NCI-H1048 (cell line): ENCODE data around the gene LCE1F.

Experiments
- DNase-seq: peaks from one replicate; lab custom pipeline; 2025; lab: John Stamatoyannopoulos, UW

The LCE1F gene

DNA sequence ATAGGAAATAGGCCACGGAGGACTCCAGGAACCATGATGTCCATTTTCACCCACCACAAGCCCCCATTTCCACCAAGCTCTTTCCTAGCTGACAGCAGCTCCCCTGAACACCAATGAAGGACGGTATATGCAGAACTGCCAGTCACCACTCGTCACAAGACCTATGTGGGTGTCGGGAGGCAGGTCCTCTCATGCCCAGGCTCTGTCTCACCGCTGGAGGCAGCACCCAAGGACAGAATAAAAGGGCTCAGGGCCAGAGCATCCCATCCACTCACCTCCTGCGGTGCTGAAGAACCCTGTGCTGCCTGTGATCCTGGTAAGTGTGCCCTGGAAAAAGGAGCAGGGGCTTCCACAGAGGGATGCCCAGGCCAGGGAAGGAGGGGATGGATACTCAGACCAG is at the start of gene LCE1F:
Gene LCE1F (plus strand): TSS at position 266 of the 400 bp plus-strand sequence. CDS start 1,232 bp downstream, outside the sequence.
- no peak for DNase-seq

GRCh38 chr1:152725261-152725660 is 49.7 kb upstream of the LCE1F start:
- no peak for DNase-seq

GRCh38 chr1:152728986-152729385 is 46.0 kb upstream of the LCE1F start:
- DNase-seq, result no peak

DNA sequence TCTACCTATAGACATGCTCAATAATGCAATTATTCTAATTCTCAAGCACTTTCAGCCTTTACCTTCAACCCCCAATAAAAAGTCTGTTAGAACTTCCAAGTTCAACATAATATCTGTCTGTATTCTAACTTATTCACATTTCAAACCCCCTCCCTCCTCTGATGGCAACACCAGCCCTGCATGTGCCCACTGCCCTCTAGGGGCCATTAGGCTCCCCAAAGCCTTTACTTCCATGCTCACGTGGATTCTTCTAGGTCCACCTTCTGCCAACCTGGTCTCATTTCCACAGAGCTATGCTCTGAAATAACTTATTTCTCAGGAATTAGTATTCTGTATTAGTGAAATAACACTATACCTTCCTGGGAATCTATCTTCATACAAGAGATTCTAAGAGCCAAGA is 39.3 kb upstream of the LCE1F start:
- no peak for DNase-seq

DNA sequence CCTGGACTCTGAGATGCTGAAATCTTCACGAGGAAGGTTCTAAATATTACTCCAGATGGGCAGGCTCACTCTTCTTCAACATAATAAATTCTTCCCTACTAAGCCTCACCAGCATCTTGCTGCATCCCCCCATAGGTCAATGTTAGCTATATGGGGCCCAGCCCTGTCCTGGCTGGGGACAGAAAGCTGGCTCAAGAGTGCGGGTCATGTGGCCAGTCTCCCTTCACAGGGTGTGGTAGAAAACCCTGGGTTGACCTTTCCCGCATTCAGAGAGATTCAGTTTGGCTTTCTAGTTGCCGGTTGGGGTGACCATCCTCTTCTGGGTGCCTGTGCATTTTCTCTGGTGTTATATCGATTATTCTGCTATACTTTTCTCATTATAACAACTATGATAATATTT is 36.9 kb upstream of the LCE1F start:
- no peak for DNase-seq

- no peak for DNase-seq
Measured at GRCh38 chr1:152739841-152740240, 35.1 kb upstream of the LCE1F start.

GRCh38 chr1:152741656-152742055 is 33.3 kb upstream of the LCE1F start:
- no peak for DNase-seq

- DNase-seq, result no peak
Measured at GRCh38 chr1:152743371-152744145, 31.4 kb upstream of the LCE1F start.

GRCh38 chr1:152745289-152745704 is 29.6 kb upstream of the LCE1F start:
- no peak for DNase-seq

GRCh38 chr1:152745765-152746444 is 29.0 kb upstream of the LCE1F start:
- DNase-seq, result no peak

DNA sequence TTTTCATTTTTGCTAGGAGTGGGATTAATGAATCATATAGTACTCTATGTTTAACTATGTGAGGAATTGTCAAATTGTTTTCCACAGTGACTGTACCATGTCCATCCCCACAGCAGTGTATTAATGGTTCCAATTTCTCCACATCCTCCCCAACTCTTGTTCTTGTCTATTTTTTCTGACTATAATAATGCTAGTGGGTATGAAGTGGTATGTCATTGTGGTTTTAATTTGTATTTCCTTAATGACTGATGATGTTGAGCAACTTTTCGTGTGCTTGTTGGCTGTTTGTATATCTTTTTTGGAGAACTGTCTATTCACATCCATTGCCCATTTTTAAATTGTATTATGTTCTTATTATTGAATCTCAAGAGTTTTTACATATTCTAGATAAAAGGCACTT is 27.1 kb upstream of the LCE1F start:
- DNase-seq, result no peak

DNA sequence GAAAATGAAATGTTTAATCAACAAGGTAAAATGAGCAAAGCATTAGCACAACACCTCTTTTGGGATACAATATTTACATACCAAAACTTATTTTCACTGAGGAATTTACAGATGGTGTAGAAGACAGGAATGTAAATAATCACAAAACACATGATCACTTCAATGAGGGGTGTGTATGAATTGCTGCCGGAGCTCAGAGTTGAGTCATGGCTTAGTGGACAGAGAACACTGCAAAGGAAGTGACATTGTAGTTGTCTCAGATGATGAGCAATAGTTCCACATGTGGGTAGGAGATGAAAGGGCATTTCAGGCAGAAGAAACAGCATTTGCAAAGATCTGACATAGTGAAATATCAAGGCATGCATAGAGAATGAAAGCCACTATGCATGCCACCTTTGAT is 22.7 kb upstream of the LCE1F start:
- no peak for DNase-seq

DNA sequence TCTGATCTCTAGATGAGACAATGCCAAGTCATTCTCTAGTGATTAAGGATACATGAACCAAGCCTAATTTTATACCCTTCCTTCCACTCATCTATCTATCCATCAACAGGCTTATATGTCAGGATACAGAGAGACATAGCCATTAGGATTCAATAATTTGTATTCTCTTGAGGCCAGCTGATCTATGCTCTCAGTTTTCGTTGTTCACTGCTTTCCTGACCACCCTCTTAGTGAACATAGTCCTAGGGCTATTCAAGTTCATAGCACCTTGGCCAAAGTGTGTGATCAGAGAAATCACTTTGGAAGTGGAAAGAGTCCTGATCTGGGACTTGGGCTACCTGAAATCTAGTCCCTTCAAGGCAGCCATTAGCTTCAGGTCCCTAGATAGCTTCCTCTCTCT is 21.4 kb upstream of the LCE1F start:
- DNase-seq, result no peak

DNA sequence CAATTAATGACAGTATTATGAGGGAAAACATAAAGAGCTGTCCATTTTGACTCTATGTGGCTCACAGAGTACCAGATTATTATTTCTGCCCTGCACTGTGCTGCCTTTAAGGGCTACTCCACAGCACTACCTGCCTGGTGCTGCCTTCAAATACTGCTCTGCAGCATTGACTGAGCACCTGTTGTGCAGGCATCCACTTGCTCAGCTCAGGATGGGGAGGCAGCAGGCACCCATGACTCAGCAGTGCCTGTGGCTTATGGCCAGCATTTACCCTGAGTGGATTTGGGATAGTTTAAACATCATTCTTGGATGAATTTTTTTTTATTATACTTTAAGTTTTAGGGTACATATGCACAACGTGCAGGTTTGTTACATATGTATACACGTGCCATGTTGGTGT is 18.1 kb upstream of the LCE1F start:
- no peak for DNase-seq

- DNase-seq, result no peak
Measured at GRCh38 chr1:152757747-152758146, 17.2 kb upstream of the LCE1F start, which contains the start of gene KPRP. Gene KPRP (plus strand): TSS chr1:152758025. CDS start chr1:152759589, 1,564 bp downstream.

GRCh38 chr1:152758636-152759035 is 16.3 kb upstream of the LCE1F start:
- DNase-seq, result no peak

DNA sequence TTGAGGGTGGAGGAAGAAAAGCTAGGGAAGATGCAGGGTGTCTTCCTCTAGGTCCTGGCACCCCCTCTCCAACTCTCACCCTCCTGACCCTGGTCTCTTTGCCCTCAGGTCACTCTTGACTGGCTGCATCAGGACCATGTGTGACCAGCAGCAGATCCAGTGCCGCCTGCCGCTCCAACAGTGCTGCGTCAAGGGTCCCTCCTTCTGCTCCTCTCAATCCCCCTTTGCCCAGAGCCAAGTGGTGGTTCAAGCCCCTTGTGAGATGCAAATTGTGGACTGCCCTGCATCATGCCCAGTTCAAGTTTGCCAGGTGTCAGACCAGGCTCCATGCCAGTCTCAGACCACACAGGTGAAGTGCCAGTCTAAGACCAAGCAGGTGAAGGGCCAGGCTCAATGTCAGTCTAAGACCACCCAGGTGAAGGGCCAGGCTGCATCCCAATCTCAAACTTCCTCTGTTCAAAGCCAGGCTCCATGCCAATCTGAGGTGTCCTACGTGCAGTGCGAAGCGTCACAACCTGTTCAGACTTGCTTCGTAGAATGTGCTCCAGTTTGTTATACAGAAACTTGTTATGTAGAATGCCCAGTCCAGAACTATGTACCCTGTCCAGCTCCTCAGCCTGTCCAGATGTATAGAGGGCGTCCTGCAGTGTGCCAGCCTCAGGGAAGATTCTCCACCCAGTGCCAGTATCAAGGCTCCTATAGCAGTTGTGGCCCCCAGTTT is 15.3 kb upstream of the LCE1F start:
- DNase-seq, result no peak

DNA sequence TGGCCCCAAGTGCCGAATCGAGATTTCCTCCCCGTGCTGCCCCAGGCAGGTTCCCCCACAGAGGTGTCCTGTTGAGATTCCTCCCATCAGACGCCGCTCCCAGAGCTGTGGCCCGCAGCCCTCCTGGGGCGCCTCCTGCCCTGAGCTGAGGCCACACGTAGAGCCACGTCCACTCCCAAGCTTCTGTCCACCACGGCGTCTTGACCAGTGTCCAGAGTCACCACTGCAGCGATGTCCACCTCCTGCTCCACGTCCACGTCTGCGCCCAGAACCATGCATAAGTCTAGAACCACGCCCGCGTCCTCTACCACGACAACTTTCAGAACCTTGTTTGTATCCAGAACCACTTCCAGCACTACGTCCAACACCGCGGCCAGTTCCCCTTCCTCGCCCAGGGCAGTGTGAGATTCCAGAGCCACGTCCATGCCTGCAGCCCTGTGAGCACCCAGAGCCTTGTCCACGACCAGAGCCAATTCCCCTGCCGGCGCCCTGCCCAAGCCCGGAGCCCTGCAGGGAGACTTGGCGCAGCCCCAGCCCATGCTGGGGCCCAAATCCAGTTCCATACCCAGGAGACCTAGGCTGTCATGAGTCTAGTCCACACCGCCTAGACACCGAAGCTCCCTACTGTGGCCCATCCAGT is 14.3 kb upstream of the LCE1F start:
- DNase-seq, result no peak

DNA sequence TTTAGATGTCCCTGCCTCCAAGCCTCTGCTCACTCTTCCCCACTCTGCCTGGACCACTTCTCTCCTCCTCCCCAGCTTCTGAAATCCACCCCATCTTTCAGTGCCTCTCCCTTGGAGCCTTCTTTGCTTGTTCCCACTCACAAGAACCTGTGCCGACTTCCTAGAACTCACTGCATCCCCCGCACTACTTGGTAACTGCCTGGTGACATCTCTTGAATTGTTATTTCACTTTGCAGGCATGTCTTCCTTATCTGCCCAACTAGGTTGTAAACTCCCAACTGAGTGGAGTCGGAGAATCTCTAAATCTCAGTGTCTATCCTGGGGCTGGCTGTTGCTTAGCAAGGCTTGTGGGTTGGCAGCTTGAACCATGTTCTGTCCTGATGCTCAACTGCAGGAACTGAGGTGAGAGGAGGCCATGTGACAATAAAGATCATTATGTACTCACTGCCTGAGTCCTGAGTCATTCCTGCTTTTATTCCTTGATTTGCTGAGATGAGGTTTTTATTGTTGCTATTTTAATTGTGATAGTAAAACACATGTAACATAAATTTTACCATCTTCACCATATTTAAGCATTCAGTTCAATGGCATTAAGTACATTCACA is 13.2 kb upstream of the LCE1F start:
- DNase-seq, result no peak

DNA sequence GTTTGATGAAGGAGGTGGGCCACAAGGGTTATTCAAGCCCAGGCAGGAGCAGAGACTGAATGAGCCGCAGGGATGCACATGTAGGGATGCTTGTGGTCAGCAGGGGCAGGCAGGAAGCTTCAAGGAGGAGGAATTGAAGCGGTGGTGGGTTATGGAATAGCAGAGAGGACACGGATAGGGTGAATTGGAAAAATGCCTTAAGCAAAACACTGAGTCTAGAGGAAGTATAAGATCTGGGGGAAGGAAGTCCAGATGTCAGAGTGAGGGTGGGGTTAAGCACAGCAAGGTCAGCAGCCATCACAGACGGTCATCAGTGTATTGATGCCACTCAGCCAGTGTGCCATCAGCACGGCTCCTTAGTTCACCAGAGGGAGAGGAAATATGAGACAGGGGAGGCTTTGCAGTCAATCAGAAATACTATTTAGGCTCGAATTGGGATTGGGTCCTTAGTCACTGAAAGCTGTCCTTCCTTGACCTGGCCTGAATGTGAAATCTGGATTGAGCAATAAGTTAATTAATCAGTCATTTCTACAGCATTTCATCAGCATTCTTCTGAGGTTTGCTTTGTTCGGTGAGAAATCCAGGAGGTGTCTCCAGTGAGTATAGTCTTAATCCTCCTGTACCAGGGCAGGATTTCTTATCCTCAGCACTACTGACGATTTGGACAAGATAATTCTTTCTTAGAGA is 6.0 kb upstream of the LCE1F start:
- DNase-seq, result no peak

DNA sequence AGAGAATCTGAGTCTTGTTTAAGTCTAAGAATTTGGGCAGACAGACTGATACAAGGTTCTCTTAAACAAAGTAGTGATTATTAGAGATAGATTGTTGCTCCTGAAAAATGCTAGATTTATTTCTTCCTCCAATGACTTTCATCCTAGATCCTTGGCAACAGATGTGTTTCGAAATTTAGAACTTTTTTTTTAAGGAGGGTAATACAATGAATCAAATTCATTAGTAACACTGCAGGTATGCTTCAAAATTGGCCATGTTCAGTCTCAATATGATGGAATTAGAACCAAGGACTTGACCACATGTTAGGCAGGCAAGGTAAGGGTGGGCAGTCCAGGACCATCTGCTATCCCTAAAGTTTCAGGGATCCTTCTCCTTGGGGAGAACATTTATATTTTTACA is 4.5 kb upstream of the LCE1F start:
- DNase-seq, result no peak
